Ovary (tissue), 9 donors: ENCODE results near the gene GOT2. TPM values are rescaled to one million over a fixed set of nuclear protein-coding genes. Genes with fewer than 3 reads are reported as not detected.

Experiments used
- DNase-seq, 5 donors: peaks; one replicate each; pipeline ENCODE4 v3.0.0-alpha.2; 2019 to 2020
- H3K27ac ChIP-seq, 2 donors: fragments of 200-600 bp; one replicate each; pipeline versions ENCODE4 v1.5.1 to v1.8.0; 2019 to 2022
- H3K27me3 ChIP-seq: fragments of 200-600 bp; one replicate; pipeline ENCODE4 v1.8.0; 2022
- H3K36me3 ChIP-seq: fragments of 200-600 bp; sonication (generic); one replicate; pipeline ENCODE4 v1.5.1; 2019
- H3K4me1 ChIP-seq: one replicate; pipeline ENCODE4 v1.8.1; 2013; ENCODE audit warnings: mild to moderate bottlenecking, moderate library complexity; ENCODE audit not compliant: insufficient read depth
- H3K4me3 ChIP-seq: fragments of 200-600 bp; sonication (generic); one replicate; pipeline ENCODE4 v1.5.1; 2017
- H3K9me3 ChIP-seq, 2 donors: fragments of 200-600 bp in 1 of 2; sonication (generic) in 1 of 2; one replicate each; pipeline versions ENCODE4 v1.5.1 to v1.8.1; 2013 to 2019; ENCODE audit warnings: mild to moderate bottlenecking in 1 of 2, moderate library complexity in 1 of 2
- EP300 ChIP-seq: sonication (generic); formaldehyde crosslinking; IDR thresholded peaks from one replicate; pipeline ENCODE4 v1.6.1; 2017; ENCODE audit warnings: antibody characterized with exemption
- POLR2A ChIP-seq: fragments of 450-650 bp; IDR thresholded peaks from one replicate; pipeline ENCODE4 v1.6.1; 2017; ENCODE audit warnings: antibody characterized with exemption, mild to moderate bottlenecking, moderate library complexity
- WGBS, 3 donors: extraction: QIAGEN DNeasy Blood & Tissue Kit in 1 of 3; methylation state at CpG; one replicate each; pipeline versions ENCODE4 v1.1.5 to v1.1.7; 2013 to 2017; 5-methylcytosine and 5-hydroxymethylcytosine counted together
- intact Hi-C, 4 donors: fragments of 100-400 bp; cut with DNase I; formaldehyde crosslinking; loops; one replicate each; pipeline versions ENCODE4 v1.11.0 to v1.15.1; 2022 to 2023
- polyA plus RNA-seq, 2 donors: library from polyadenylated mRNA; stranded (reverse); fragments of 200-250 nt in 1 of 2; fragments of 350-450 nt in 1 of 2; fragmentation: Illumina TruSeq in 1 of 2; extraction: RNeasy Lipid Tissue Mini Kit (QIAGEN cat#74804) in 1 of 2; gene quantifications; one replicate each; pipeline ENCODE4 v1.2.3, GENCODE V29; 2013 to 2014
- total RNA-seq, 7 donors: library from RNA; depleted of rRNA in 2 of 7; stranded (reverse); fragments of >200 nt in 2 of 7; fragmentation: NEBNext Ultra II Directional in 3 of 7; extraction: Animal tissue kit (Norgen Biotek cat#: 25700) in 3 of 7; gene quantifications; one replicate each; pipeline versions ENCODE4 v1.1.0 to v1.2.4, GENCODE V29; 2016 to 2023
- TF ChIP-seq, protein P1 (sequence below), 3 donors: fragments of 450-650 bp in 2 of 3; fragments of 200-600 bp in 1 of 3; IDR thresholded peaks; one replicate each; pipeline versions ENCODE4 v1.5.1 to v1.8.0; 2016 to 2022; ENCODE audit warnings: antibody characterized with exemption in 3 of 3, mild to moderate bottlenecking in 1 of 3
- donor health status: DM: no; HTN: no; CAD: no; lungs with moderate emphysema.
- donor health status: DM: no; HTN: no; CAD: no.
- donor health status: Bipolar disorder and iron deficiency.
- donor health status: DM: yes; HTN: yes; CAD: no.
- donor health status: DM: no; HTN: no; CAD: no.
- donor health status: DM: yes; HTN: yes; CAD: no.

Gene GOT2
- total and polyA plus RNA-seq, 9 donors = 23.7 to 121 (median 53.9) TPM

DNA sequence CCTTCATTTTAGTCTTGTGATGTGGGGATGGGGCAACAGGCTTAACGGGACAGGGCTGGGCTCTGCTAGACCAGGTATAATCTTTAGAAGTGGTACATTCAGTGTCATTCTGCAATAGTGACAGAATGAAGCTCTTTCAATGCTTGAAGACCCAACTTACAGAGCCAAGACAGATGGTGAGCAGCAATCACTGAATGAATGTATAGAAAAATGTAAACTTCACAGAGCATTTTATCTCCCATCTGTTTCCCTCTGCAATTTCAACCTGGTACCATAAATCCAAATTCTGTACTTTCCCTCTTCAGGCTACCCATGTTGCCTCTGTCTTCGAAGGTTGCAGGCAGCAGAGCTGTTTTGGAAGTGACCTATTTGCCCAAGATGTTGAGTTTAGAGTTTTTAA is 33.5 kb upstream of the GOT2 start:
- no peak for TF ChIP-seq EP300
- no peak for TF ChIP-seq POLR2A
- TF ChIP-seq, protein P1, sequence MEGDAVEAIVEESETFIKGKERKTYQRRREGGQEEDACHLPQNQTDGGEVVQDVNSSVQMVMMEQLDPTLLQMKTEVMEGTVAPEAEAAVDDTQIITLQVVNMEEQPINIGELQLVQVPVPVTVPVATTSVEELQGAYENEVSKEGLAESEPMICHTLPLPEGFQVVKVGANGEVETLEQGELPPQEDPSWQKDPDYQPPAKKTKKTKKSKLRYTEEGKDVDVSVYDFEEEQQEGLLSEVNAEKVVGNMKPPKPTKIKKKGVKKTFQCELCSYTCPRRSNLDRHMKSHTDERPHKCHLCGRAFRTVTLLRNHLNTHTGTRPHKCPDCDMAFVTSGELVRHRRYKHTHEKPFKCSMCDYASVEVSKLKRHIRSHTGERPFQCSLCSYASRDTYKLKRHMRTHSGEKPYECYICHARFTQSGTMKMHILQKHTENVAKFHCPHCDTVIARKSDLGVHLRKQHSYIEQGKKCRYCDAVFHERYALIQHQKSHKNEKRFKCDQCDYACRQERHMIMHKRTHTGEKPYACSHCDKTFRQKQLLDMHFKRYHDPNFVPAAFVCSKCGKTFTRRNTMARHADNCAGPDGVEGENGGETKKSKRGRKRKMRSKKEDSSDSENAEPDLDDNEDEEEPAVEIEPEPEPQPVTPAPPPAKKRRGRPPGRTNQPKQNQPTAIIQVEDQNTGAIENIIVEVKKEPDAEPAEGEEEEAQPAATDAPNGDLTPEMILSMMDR (IDR thresholded peaks at IDR 0.05) = no peak
- DNase-seq = no peak
- no peak overlapping the region for H3K27ac ChIP-seq
- H3K27me3 ChIP-seq = no peaks in the 10 kb centered on the region
- no peaks in the 10 kb centered on the region for H3K36me3 ChIP-seq
- intact Hi-C loops = no loop called here
- H3K9me3 ChIP-seq = no peaks in the 10 kb centered on the region
- H3K4me3 ChIP-seq = no peak overlapping the region
- H3K4me1 ChIP-seq = no peaks in the 10 kb centered on the region
- WGBS, 3 donors = 77 to 79% (median 79%) methylated on average over 2 of the region's 2 CpGs

DNA sequence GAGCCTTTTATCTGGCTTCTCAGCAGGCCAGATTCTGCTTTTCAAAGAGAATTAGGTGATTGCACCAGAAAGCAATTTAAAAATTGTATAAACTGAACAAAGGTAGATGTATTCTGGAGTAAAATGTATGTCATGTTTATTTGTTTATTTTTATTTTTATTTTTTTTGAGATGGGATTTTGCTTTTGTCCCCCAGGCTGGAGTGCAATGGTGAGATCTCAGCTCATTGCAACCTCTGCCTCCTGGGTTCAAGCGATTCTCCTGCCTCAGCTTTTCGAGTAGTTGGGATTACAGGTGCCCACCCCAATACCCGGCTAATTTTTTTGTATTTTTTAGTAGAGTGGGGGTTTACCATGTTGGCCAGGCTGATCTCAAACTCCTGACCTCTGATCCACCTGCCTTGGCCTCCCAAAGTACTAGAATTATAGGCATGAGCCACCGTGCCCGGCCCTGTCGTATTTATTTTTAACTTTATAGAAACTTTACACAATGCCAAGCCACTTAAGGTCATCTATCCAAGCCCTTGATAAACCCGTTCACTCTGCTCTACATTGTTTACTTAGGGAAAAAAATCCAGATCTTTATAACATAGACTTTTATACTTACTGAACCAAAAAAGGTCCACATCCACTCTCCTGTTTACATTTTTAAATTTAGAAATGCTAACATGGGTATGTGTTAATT is 22.7 kb upstream of the GOT2 start:
- 53 to 55% (median 54%) methylated on average over 7 of the region's 7 CpGs for WGBS, 3 donors
- no peak overlapping the region for H3K4me3 ChIP-seq
- no peak overlapping the region for H3K27ac ChIP-seq
- no peaks in the 10 kb centered on the region for H3K4me1 ChIP-seq
- no peak for TF ChIP-seq POLR2A
- TF ChIP-seq, protein P1 (IDR thresholded peaks at IDR 0.05) = no peak
- no peak for TF ChIP-seq EP300
- no peaks in the 10 kb centered on the region for H3K27me3 ChIP-seq
- no peaks in the 10 kb centered on the region for H3K9me3 ChIP-seq
- no peak for DNase-seq
- no peaks in the 10 kb centered on the region for H3K36me3 ChIP-seq
- intact Hi-C loops = loop anchor here in 1 of 4 donors (10.0 kb wide), 1 partner anchor 422 kb away; no protein-coding TSS in a partner anchor

DNA sequence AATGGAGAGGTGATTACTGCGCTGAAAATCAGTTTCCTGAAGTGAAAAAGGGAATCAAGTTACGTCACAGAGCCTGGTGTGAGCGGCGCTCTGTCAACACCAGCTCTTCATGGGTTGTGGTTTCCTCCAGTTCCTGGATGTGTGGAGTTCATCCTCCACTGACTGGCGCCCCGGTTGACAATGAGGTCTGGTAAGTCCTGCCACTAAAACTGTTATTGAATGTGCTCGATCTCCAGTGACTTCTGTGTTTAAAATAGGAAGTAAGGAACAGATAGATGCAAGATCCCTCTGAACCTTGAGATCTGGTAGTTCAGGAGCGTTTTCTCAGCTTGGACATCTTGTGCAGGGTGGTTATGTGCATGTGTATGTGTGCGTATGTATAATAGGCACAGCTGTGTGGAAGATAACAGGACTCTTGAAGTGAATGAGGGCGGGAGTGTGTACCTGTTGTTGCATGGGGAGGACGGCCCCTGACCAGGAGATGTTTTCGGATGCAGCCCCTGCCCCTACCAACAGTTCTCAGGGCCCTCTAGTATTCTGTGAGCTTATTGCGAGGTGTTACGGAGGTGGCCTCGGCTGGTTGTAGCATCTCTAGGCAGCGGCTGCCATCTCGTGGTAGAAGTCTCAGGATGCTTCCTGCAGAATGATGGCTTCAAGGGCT is 22.0 kb upstream of the GOT2 start:
- 35 to 38% (median 35%) methylated on average over 17 of the region's 17 CpGs for WGBS, 3 donors
- Histone ChIP-seq H3K4me1 (no peaks in the 10 kb centered on the region), H3K4me3 (no peak overlapping the region), H3K27ac (no peak overlapping the region), H3K27me3 (no peaks in the 10 kb centered on the region), H3K9me3 (no peaks in the 10 kb centered on the region), H3K36me3 (no peaks in the 10 kb centered on the region)
- peak; percentile 36 to 69 (median 50) for DNase-seq
- TF ChIP-seq POLR2A = no peak
- no peak for TF ChIP-seq EP300
- TF ChIP-seq, protein P1 (IDR thresholded peaks at IDR 0.05) = peak in 1 of 3 donors; percentile 21
- intact Hi-C loops = loop anchor here in 1 of 4 donors (10.0 kb wide), 1 partner anchor 421 kb away; no protein-coding TSS in a partner anchor

DNA sequence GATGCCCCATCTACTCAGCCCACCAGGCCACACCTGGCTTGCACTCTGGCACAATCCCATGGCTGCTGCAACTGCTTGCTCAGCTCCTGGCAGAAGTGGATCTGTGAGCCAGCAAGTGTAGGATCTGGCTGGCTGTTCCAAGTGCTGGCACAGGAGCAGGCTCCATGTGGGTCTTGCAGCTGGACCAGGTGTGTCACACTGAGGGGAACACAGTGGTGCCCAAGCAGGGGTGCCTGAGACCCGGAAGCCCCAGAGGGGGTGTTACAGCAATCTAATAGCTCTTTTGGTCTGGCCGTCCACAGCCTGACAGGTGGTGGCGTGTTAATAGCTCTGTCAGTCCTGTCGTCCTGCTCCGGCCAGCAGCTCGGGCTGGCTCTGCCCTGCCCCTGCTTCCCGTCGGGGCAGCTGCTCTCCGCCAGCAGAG is 19.6 kb upstream of the GOT2 start:
- H3K36me3 ChIP-seq = no peaks in the 10 kb centered on the region
- 40 to 60% (median 48%) methylated on average over 9 of the region's 9 CpGs for WGBS, 3 donors
- no peak overlapping the region for H3K27ac ChIP-seq
- H3K27me3 ChIP-seq = no peaks in the 10 kb centered on the region
- intact Hi-C loops = loop anchor here in 1 of 4 donors (10.0 kb wide), 1 partner anchor 419 kb away; no protein-coding TSS in a partner anchor
- H3K4me3 ChIP-seq = no peak overlapping the region
- TF ChIP-seq, protein P1 (IDR thresholded peaks at IDR 0.05) = no peak
- no peak for TF ChIP-seq POLR2A
- no peak for TF ChIP-seq EP300
- no peak for DNase-seq
- H3K9me3 ChIP-seq = no peaks in the 10 kb centered on the region
- no peaks in the 10 kb centered on the region for H3K4me1 ChIP-seq
